Urothelium cell line (cell line): Measurements from ENCODE around the gene SDF4.

ENCODE experiments used
- DNase-seq: peaks from one replicate; pipeline ENCODE4 v3.0.0; 2011; ENCODE audit warnings: low spot score, mixed read lengths
- FAIRE-seq: peaks from 2 replicates; lab custom pipeline; 2011; peaks lifted over from hg19 to GRCh38; lab: Jason Lieb, UNC

The SDF4 gene

GRCh38 chr1:1229770-1230169 lies 2.0 kb downstream of the SDF4 start:
- DNase-seq, result no peak
- FAIRE-seq, result peak; percentile 59

- FAIRE-seq (no peak), DNase-seq (no peak)
Observed at GRCh38 chr1:1228596-1229321, 3.0 kb downstream of the SDF4 start.

- FAIRE-seq (no peak), DNase-seq (no peak)
Observed at GRCh38 chr1:1228187-1228586, 3.6 kb downstream of the SDF4 start.

GRCh38 chr1:1227386-1227785 lies 4.4 kb downstream of the SDF4 start:
- FAIRE-seq (no peak), DNase-seq (no peak)

GRCh38 chr1:1226566-1227362 lies 5.0 kb downstream of the SDF4 start:
- no peak for DNase-seq
- FAIRE-seq, result no peak

GRCh38 chr1:1225913-1226312 lies 5.9 kb downstream of the SDF4 start:
- FAIRE-seq, result no peak

GRCh38 chr1:1225238-1225845 lies 6.5 kb downstream of the SDF4 start:
- FAIRE-seq (no peak), DNase-seq (no peak)

More at GRCh38 chr1:1225913-1226312, 5.9 kb downstream of the SDF4 start:
- no peak for DNase-seq

DNA sequence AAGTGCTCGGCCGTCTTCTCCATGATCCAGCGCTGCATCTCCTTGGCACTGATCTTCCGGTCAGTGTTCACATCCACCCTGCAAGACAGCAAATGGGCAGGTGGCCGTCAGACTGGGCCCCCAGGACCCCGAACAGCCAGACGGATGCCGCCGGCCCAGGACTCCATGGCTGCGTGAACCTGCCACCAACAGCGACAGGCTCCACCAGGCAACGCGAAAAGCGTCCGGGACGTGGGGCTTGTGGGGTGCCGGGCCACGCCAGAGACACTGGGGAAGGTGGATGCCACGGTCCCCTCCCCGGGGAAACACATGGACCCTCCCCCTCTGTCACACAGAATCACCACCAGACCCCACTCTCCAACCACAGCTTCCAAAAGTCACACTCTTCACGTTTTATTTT lies 7.9 kb downstream of the SDF4 start:
- no peak for DNase-seq
- FAIRE-seq, result no peak

- DNase-seq (no peak), FAIRE-seq (no peak)
Observed at GRCh38 chr1:1223321-1223720, 8.5 kb downstream of the SDF4 start.

DNA sequence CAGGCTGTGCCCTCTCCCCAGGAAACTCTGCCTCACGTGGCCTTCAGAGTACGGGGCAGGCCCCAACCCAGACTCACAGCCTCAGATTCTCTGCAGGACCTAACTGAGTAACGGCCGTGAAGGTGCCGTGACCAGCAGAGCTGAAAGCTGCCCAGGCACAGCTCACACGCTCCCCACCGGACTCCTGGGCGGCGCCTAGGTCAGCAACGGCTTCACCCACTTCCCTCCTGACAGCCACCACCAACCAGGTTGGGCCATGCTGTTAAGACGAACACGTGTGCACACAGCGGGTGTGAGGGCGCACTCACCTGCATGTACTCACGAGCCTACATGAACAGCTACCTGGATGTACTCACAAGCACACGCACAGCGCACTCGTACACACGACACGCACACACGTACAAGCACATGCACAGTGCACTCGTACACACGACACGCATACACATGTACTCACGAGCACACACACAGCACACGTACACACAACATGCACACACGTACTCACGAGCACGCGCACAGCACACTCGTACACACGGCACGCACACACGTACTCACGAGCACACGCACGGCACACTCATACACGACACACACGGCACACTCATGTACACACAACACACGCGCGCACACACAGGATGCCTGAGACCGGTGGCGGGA lies 9.1 kb downstream of the SDF4 start:
- no peak for DNase-seq
- peak; percentile 82 for FAIRE-seq

DNA sequence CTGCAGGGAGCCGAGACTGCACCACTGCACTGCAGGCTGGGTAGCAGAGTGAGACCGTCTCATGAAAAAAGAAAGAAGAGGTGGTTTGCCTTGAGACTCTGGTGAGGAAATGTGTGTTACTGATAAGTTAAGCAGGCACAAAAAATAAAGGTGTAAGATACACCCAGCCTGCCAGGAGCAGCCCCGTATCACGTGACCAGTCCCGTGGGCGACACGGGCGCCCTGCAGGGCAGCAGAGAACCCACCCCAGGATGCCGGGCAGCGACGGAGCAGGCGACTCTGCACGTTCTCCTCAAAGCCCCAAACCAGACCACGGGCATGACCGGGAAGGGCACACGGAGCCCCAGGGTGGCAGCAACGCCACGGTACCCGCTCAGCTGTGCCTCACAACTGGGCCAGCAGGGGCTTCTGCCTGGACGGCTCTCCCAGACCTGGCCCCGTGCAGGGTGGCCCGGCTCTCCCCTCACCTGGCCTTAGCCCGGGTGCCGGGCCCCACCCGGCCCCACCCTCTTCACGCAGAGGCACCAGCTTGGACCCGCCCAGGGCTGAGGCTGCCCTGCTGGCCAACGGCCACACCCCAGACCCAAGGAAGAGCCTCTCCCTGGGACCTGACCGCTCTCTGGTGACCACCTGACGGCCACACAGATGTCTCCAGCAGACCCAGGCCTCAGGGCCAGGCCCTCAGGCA lies 9.8 kb downstream of the SDF4 start:
- DNase-seq (no peak), FAIRE-seq (no peak)

DNA sequence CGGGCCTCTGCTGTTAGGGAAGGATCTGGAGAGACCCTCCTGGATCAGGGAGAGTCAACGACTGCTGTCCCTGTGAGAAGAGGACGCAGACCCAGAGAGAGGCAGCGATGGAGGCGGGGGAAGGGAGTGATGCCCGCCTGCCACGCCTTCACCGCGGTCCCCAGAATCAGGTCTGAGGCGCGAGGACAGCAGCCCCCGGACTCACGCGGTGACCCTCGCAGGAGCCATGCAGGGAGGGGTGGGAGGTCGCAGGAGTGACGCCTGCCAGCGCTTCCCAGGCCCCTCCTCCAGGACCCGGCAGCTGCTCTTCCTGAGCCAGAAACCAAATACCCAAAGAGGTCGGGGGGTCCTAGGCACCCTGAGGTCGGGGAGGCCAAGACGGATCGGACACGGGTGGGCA lies 11.6 kb downstream of the SDF4 start:
- DNase-seq (no peak), FAIRE-seq (no peak)

GRCh38 chr1:1219341-1219740 lies 12.5 kb downstream of the SDF4 start:
- FAIRE-seq, result no peak
- DNase-seq, result no peak

DNA sequence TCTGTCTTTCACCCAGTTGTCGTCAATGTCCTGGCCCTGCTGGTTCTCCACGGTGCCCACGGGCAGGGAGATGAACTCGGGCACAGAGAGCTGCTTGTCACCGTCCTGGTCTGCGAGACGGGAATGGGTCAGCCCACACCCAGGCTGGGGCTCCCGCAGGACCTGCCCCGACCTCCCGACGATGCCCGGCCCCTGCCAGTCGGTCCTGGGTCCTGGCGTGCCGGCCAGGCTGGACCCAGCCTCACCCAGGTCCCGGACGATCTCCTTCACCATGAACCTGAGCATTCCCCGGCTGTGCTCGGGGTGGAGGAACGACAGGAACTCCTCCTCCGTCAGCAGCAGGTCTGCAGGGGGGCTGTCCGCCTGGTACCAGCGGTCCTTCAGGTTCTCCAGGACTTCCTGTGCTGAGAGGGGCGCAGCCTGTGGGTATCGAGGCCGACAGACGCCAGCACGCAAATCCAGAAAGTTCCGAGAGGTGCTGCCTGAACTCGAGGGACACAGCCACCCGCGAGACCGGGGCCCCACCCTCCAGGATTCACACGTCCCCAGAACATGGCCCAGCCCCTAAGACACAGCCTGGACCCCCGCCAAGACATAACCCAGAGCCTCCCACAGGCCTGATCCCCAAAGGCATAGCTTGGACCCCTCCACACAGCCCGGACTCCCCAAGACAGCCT lies 13.1 kb downstream of the SDF4 start:
- FAIRE-seq, result no peak

GRCh38 chr1:1217621-1218523 lies 13.9 kb downstream of the SDF4 start:
- no peak for FAIRE-seq
- DNase-seq, result no peak

More for the DNA sequence above, 13.1 kb downstream of the SDF4 start:
- no peak for DNase-seq

DNA sequence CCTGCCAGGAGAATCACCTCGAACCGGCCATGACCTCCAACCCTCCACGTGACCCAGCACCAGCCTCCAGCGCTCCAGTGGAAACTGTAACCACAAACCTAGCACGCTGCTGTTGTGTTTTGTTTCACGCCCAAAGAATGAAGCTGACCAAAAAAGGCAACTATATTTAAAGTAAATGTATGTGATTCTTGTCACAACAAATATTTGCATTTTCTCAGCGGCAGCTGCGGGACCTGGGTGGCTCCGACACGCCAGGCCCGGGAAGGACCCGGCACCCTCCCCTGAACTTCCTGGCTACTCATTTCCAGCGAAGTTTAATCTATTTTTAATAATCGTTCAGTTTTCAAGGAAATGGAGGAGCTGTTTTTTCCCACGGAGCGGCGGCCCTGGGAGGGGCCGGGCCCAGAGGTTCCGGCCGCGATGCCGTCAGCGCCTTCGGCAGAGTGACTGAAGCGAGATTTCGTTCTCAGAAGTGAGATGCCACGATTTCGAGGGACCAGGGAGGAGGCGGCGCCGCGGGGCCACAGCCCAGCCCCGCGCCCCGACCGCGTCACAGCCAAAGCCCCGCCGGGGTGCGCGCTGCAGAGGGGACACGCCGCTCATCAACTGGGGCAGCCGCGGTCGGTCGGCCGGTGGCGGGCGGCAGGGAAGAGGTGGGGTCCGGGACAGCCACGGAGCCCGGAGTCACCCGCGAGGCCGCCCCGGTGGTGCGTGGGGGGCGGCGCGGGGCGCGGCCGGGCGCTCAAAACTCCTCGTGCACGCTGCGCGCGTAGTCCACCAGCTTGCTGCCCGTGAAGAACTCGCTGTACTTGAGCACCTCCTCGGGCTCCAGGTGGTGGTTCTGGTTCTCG lies 14.8 kb downstream of the SDF4 start:
- FAIRE-seq (no peak), DNase-seq (no peak)

DNA sequence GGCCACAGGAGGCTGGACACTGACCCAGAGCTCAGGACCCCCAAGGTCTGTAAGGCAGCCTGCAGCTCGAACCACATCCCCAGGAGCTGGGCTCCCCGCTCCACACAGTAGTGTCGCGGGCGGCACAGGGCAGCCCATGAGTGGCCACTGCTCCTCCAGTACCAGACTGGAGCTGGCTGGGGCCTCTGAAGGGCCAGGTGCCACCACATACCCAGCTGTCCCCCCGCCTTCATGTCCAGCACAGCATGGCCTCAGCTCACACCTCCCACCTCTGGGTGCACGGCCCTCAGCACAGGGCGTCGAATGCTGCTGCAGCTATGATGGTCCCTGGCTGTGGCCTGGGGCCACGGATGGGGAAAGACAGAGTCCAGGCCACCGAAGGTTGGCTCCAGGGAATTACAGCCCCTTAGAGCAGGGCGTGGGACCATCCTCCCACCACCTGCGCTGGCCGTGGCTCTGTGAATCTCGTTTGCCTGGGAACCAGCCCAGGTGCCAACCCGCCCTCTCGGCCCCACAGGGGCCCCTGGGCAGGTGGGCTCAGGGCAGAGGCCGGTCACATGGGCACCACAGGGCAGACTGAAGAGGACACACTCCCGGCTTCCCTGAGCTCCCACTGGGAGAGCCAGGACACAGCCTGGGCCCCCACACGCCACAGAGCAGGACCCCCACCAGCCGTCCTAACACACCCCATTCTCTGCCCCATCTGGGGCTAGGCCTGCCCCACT lies 15.8 kb downstream of the SDF4 start:
- DNase-seq (no peak), FAIRE-seq (no peak)
